ENCODE data around the gene NPAS2.

NPAS2 gene

DNA sequence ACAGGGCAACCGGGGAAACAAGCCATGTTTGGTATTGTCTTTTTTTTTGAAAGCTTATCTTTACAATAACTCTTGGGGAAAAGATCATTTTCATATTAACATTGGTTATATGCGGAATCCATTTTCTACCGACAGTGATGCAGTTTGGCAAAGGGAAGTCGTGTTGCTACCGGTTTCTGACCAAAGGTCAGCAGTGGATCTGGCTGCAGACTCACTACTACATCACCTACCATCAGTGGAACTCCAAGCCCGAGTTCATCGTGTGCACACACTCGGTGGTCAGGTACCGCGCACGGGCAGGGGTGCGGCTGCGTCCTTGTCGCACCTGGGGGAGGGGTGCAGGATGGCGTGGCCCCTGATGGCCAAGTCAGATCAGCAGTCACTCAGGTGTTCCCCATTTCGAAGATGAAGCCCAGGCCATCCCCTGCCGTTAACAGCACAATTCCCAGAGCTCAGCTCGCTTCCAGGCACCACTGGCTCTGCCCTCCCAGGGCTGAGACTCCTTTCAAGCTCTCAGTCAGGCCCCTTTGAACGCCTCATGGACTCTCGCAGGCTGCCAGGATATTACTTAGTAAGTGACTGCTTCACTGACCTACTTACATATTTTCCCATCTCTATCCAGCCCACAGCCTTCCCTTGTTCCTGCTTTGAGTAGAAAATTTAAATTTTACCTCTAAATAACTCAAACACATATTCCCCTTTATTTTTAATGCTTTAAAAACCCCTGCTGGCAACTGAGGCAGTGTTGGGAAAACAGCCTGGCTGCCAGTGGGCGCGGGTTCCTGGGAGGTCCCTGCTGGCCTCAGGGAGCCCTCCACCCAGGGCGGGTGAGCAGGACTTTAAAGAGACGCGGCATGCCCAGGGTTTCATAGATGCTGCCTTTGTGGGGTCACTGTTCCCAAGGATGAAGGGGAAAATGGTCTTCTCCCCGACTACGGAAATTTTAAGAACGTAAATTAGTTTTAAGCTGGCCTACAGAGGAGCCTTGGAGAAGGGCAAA, 148.5 kb downstream of the NPAS2 start:
- no peak overlapping the region for H3K27ac ChIP-seq
- no peak for TF ChIP-seq ZFX (IDR thresholded peaks at IDR 0.05)
- TF ChIP-seq, protein P1, sequence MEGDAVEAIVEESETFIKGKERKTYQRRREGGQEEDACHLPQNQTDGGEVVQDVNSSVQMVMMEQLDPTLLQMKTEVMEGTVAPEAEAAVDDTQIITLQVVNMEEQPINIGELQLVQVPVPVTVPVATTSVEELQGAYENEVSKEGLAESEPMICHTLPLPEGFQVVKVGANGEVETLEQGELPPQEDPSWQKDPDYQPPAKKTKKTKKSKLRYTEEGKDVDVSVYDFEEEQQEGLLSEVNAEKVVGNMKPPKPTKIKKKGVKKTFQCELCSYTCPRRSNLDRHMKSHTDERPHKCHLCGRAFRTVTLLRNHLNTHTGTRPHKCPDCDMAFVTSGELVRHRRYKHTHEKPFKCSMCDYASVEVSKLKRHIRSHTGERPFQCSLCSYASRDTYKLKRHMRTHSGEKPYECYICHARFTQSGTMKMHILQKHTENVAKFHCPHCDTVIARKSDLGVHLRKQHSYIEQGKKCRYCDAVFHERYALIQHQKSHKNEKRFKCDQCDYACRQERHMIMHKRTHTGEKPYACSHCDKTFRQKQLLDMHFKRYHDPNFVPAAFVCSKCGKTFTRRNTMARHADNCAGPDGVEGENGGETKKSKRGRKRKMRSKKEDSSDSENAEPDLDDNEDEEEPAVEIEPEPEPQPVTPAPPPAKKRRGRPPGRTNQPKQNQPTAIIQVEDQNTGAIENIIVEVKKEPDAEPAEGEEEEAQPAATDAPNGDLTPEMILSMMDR (conservative IDR thresholded peaks at IDR 0.05): no peak

DNA sequence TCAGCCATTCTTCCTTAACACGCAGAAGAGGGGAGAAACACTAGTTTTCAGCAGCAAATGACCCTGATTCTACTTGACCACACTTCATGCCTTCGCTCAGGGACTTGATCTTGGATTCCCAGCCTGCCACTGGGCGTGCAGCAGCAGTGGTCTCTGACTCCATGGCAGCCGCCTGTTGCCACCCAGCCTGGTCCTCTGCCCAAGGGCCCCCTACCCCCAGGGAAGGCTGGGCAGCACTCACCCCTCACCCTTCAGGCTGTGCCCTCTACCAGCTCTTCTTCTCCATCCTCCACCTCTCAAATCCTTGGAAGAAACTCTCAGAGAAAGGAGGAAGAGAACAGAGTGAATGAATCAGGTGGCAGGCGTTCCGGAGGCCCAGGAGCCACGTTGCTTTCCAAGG, 150.1 kb downstream of the NPAS2 start:
- H3K27ac ChIP-seq: no peak overlapping the region
- no peak for TF ChIP-seq ZFX (IDR thresholded peaks at IDR 0.05)
- TF ChIP-seq, protein P1 (conservative IDR thresholded peaks at IDR 0.05): no peak

DNA sequence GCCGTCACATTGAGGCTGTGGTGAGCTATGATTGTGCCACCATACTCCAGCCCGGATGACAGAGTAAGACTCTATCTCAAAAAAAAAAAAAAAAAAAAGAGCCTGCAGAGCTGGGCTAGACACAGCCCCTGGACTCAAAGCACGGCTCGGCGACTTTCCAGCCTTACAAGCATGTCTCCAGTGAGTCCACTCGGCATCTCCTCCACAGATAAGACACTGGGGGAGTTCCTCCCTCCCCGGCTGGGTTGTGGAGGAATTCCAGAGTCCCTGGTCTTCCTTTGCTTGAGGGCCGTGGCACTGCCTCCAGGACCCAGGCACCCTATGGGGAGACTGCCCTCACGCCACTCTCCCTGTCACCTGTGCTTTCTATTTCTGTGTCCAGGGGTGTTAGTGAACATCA, 151.3 kb downstream of the NPAS2 start:
- TF ChIP-seq, protein P1 (conservative IDR thresholded peaks at IDR 0.05): no peak
- H3K27ac ChIP-seq: no peak overlapping the region

DNA sequence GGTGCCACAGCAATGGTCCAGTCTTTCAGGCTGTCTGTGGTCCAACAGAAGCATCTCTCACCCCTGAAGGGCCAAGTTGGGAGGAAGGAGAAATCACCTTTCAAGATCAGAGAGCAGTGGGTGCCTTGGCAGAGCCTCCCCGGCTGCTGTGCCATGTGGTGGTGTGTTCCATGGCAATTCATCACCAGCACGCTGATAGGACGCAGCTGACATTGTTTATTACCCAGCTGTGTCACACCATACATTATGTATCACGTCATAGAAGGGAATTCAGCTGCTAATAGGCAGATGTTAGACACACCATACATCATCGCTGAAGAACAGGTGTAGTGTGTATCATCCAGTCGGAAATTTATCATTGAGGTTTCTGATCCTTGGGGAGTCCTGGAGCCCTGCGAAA, 152.5 kb downstream of the NPAS2 start:
- no peak for TF ChIP-seq ZFX (IDR thresholded peaks at IDR 0.05)
- TF ChIP-seq, protein P1 (conservative IDR thresholded peaks at IDR 0.05): no peak

DNA sequence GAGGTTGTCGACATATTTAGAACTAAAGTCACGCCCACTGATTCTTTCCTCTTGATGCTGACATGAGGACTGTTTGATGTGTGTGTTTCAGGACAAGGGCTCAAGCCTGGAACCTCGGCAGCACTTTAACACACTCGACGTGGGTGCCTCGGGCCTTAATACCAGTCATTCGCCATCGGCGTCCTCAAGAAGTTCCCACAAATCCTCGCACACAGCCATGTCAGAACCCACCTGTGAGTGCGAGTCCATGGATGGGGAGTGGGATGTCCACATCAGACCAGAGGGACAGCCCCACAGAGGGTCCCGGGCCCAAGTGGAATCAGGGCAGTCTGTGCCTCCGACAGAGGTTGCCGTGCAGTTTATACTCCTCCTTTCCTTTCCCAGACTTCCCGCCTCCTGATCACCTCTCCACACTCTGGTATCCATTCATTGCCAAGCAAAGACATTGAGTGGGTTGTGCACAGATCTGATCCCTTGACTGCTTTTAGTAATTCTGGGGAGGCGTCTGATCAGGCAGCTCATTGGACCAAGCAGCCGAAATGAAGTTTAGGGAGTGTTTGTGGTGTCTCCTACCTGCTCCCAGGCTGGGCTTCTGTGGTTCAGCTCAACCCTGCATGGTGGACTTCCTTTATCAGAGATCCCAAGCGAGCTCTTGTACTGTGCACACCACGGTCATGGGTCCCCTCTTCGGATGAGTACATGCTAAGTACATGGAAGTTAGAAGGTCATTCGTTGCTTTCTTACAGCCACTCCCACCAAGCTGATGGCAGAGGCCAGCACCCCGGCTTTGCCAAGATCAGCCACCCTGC, 155.0 kb downstream of the NPAS2 start:
- H3K27ac ChIP-seq: no peak overlapping the region

More for the DNA sequence above, 152.5 kb downstream of the NPAS2 start:
- H3K27ac ChIP-seq: no peak overlapping the region

DNA sequence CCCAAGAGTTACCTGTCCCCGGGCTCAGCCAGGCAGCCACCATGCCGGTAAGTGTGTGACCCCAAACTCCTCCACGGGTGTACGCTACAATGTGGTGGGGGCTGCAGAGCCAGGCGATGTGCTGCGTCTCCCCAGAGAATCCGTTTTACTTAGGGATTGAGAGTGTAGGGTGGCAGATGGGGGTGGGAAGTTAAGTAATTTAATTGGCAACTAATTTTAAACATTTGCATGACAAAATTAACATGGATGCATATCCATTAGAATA, 155.5 kb downstream of the NPAS2 start:
- H3K27ac ChIP-seq: no peak overlapping the region
- no peak for TF ChIP-seq ZFX (IDR thresholded peaks at IDR 0.05)
- TF ChIP-seq, protein P1 (conservative IDR thresholded peaks at IDR 0.05): no peak

More for the DNA sequence above, 155.0 kb downstream of the NPAS2 start:
- TF ChIP-seq ZFX (IDR thresholded peaks at IDR 0.05): no peak
- TF ChIP-seq, protein P1 (conservative IDR thresholded peaks at IDR 0.05): no peak

DNA sequence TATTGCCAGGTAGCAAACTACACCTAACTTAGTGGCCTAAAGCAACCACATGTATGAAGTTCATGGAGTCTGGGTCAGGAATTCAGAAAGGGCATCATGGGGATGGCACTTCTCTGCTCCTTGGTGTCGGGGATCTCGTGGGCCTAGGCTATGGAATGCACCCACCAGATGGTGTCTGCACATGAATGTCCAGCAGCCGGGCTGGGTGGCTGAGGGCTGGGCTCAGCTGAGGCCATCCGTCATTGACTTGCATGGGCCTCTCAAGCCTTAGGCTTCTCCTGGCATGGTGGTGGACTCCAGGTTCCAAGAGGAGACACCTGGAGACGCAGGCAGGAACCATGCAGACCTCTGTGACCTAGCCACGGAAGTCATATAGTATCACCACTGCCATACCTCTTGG, 156.1 kb downstream of the NPAS2 start:
- H3K27ac ChIP-seq: no peak overlapping the region
- TF ChIP-seq, protein P1 (conservative IDR thresholded peaks at IDR 0.05): no peak
- TF ChIP-seq ZFX (IDR thresholded peaks at IDR 0.05): no peak

All from C4-2B (cell line).